HAP-1 (cell line): ENCODE data around the gene PRDX3.
"Not testable (repeated sequence)": the region's sequence is repeated elsewhere in the genome, so short reads cannot be mapped to it uniquely, and the experiment has no call there.

Experiments
- DNase-seq, 2 experiments: peaks; one replicate each; pipeline ENCODE4 v3.0.0-alpha.2; 2016 to 2020; ENCODE audit warnings: low spot score in 2 of 2
- H3K27me3 ChIP-seq: fragments of 250-450 bp; sonication (Bioruptor Pico); 2 replicates; pipeline ENCODE4 v1.5.1; 2020; ENCODE audit warnings: low read depth, mild to moderate bottlenecking, moderate library complexity
- H3K36me3 ChIP-seq: fragments of 250-450 bp; sonication (Bioruptor Pico); replicated peaks from 2 replicates; pipeline ENCODE4 v1.5.1; 2020; ENCODE audit warnings: mild to moderate bottlenecking
- H3K4me1 ChIP-seq: fragments of 250-450 bp; sonication (Bioruptor Pico); 2 replicates; pipeline ENCODE4 v1.5.1; 2020; ENCODE audit warnings: mild to moderate bottlenecking
- H3K4me3 ChIP-seq: fragments of 250-450 bp; sonication (Bioruptor Pico); 2 replicates; pipeline ENCODE4 v1.5.1; 2020; ENCODE audit warnings: mild to moderate bottlenecking, moderate library complexity
- H3K9me3 ChIP-seq: fragments of 250-450 bp; sonication (Bioruptor Pico); 2 replicates; pipeline ENCODE4 v1.5.1; 2020; ENCODE audit warnings: mild to moderate bottlenecking, moderate library complexity
- in situ Hi-C: fragments of 300-500 bp; cut with MboI; formaldehyde crosslinking; loops from 3 replicates; pipeline ENCODE4 v1.14.3; 2020; ENCODE audit warnings: low sequenced_read_pairs, inconsistent platforms, mixed read lengths

The PRDX3 gene

DNA sequence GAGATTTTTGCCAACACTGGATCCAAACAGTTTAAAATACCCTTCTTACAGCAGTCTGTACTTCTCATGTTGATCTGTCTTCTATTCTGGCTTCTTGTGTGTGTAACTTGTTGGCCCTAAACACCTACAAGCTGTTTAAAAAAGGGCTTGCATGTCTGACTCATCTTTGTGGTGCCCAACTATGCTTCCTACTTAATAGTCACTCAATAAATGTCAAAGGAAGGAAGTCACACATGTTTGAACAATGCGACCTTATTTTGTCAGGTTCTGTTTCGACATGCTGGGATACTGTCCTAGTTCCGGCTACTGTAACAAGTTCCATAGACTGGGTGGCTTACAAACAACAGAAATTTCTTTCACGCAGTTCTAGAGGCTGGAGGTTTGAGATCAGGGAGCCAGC lies 19.3 kb upstream of the PRDX3 start:
- H3K4me1 ChIP-seq, result peaks cover 9% of the 10 kb centered on the region
- H3K27me3 ChIP-seq, result no peaks in the 10 kb centered on the region
- no peak overlapping the region for H3K4me3 ChIP-seq
- H3K9me3 ChIP-seq, result no peaks in the 10 kb centered on the region
- no peak for DNase-seq
- H3K36me3 ChIP-seq, result no peaks in the 10 kb centered on the region
- in situ Hi-C loops, result loop anchor here (10.0 kb wide), 1 partner anchor 247 kb away; no protein-coding TSS in a partner anchor

DNA sequence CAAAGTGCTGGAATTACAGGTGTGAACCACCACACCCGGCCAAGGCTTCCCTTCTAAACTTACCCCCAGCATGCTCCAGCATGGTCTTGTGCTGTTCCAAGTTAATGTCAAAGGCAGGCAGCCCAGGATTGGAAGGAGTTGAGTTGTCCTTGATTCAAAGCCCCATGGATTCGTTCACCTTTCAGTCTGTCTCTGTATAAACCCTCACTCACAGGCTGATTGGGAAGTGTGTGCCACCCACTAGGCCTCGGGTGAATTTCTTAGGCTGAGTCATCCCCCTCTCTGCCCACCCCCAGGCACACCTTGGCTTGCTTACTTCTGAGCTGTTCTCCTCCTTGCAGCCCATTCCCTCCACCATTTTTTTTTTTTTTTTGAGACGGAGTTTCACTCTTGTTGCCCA lies 13.3 kb upstream of the PRDX3 start:
- in situ Hi-C loops, result loop anchor here (10.0 kb wide), 1 partner anchor 253 kb away; no protein-coding TSS in a partner anchor
- Histone ChIP-seq H3K36me3 (no peaks in the 10 kb centered on the region), H3K27me3 (no peaks in the 10 kb centered on the region), H3K4me3 (no peak overlapping the region), H3K9me3 (no peaks in the 10 kb centered on the region), H3K4me1 (no peaks in the 10 kb centered on the region)
- DNase-seq, result no peak

- Histone ChIP-seq H3K4me3 (no peak overlapping the region), H3K36me3 (no peaks in the 10 kb centered on the region), H3K4me1 (no peaks in the 10 kb centered on the region), H3K9me3 (no peaks in the 10 kb centered on the region), H3K27me3 (no peaks in the 10 kb centered on the region)
- no peak for DNase-seq
- in situ Hi-C loops, result loop anchor here (10.0 kb wide), 1 partner anchor 254 kb away; no protein-coding TSS in a partner anchor
Measured at GRCh38 chr10:119190954-119191785, 12.6 kb upstream of the PRDX3 start.

DNA sequence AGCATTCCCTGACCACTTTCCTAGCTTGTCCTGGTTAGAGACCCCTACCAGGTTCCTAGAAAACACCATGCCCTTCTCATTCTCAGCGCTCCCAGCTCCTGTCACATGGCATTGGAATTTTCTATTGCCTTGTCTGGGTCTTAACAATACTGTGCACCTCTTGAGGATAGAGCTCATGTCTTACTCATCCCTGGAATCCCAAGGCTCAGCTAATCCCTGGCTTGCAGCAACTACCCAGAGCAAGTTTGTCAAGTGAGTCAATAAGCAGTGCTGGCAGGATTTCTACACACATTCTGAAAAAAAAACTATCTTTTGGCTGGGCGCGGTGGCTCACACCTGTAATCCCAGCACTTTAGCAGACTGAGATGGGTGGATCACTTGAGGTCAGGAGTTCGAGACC lies 11.7 kb upstream of the PRDX3 start:
- Histone ChIP-seq H3K27me3 (no peaks in the 10 kb centered on the region), H3K4me1 (no peaks in the 10 kb centered on the region), H3K36me3 (no peaks in the 10 kb centered on the region), H3K4me3 (no peak overlapping the region), H3K9me3 (no peaks in the 10 kb centered on the region)
- in situ Hi-C loops, result loop anchor here (10.0 kb wide), 1 partner anchor 254 kb away; no protein-coding TSS in a partner anchor
- no peak for DNase-seq

GRCh38 chr10:119189811-119190282 lies 11.2 kb upstream of the PRDX3 start:
- H3K4me1 ChIP-seq, result no peaks in the 10 kb centered on the region
- no peaks in the 10 kb centered on the region for H3K9me3 ChIP-seq
- H3K36me3 ChIP-seq, result no peaks in the 10 kb centered on the region
- H3K27me3 ChIP-seq, result no peaks in the 10 kb centered on the region
- H3K4me3 ChIP-seq, result no peak overlapping the region
- in situ Hi-C loops, result loop anchor here (10.0 kb wide), 1 partner anchor 255 kb away; no protein-coding TSS in a partner anchor
- DNase-seq, result no peak

DNA sequence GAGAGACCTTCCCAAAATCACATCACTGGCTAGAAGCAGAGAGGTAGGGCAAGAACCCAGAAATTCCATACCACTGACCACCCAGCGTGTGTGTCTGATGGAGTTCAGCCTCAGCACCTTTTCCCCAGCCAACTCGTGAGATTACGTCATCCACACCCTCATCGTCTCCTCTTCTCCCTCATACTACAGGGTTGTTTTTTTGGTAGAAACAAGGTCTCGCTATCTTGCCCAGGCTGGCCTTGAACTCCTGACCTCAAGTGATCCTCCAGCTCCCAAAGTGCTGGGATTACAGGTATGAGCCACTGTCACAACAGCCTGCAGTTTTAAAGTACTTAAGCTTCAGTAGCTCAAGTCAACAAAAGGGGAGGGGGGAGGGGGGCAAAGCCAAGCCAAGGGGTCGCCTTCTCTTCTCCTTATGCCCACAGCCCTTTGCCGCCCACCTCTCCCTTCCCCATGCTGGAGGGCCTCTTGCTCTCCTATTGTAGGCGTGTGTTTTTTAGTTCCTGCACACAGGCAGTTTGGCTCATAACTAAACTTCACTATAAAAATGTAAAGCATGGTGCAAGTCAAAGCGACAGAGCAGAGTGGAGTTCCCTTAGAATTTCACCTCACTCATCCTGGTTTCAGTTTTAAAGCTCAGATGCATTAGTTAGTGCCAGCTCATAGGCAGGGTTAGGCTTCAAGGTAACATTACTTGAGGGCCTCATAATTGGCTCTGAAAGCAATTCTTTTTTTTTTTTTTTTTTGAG lies 5.2 kb upstream of the PRDX3 start:
- H3K27me3 ChIP-seq, result no peaks in the 10 kb centered on the region
- no peaks in the 10 kb centered on the region for H3K9me3 ChIP-seq
- H3K4me3 ChIP-seq, result no peak overlapping the region
- no peak for DNase-seq
- peaks cover 4% of the 10 kb centered on the region for H3K4me1 ChIP-seq
- no peaks in the 10 kb centered on the region for H3K36me3 ChIP-seq
- in situ Hi-C loops, result no loop called here

DNA sequence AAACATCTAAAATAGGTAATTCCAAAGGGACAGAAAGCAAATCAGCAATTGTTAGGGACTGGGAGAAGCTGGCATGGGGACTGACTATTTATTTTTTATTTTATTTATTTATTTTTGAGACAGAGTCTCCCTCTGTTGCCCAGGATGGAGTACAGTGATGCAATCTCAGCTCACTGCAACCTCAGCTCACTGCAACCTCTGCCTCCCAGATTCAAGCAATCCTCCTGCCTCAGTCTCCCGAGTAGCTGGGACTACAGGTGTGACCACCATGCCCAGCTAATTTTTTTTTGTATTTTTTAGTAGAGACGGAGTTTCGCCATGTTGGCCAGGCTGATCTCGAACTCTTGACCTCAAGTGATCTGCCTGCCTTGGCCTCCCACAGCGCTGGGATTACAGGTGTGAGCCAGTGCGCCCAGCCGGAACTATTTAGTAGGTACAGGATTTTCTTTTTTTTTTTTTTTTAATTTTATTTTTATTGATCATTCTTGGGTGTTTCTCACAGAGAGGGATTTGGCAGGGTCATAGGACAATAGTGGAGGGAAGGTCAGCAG lies 2.3 kb upstream of the PRDX3 start:
- DNase-seq, H3K27me3 ChIP-seq, H3K4me1 ChIP-seq, H3K9me3 ChIP-seq, H3K4me3 ChIP-seq, in situ Hi-C loops: not testable (repeated sequence)
- H3K36me3 ChIP-seq, result peaks cover 13% of the 10 kb centered on the region

- peaks cover 9% of the 10 kb centered on the region for H3K4me1 ChIP-seq
- peak overlapping the region; percentile 95 for H3K4me3 ChIP-seq
- DNase-seq, result no peak
- in situ Hi-C loops, result no loop called here
- no peaks in the 10 kb centered on the region for H3K9me3 ChIP-seq
- H3K27me3 ChIP-seq, result no peaks in the 10 kb centered on the region
- peaks cover 39% of the 10 kb centered on the region for H3K36me3 ChIP-seq
Measured at GRCh38 chr10:119177708-119178371, 772 bp downstream of the PRDX3 start.

DNA sequence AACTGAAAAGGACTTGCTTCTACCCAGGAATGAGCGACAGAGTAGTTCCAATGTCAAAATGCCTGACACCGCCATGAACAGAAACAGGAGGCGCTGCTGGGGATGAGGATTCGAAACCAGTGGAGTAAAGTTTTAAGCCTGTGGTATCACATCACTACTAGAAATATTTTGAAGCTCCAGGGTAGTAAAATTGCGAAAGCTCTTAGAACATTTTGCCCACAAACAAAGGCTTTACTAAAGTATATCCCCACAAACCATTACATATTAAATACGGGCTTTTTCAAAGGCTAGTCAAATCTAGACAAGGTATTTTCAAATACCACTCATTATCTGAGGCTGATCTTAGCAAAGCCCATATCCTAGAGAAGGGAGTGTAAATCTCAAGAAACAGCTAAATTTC lies 2.4 kb downstream of the PRDX3 start:
- H3K36me3 ChIP-seq, result peaks cover 56% of the 10 kb centered on the region
- H3K4me1 ChIP-seq, result peaks cover 9% of the 10 kb centered on the region
- no peaks in the 10 kb centered on the region for H3K9me3 ChIP-seq
- H3K4me3 ChIP-seq, result no peak overlapping the region
- no peak for DNase-seq
- H3K27me3 ChIP-seq, result no peaks in the 10 kb centered on the region
- in situ Hi-C loops, result no loop called here

GRCh38 chr10:119174109-119174508 lies 4.5 kb downstream of the PRDX3 start:
- H3K9me3 ChIP-seq, result no peaks in the 10 kb centered on the region
- peaks cover 72% of the 10 kb centered on the region for H3K36me3 ChIP-seq
- no peak overlapping the region for H3K4me3 ChIP-seq
- peaks cover 8% of the 10 kb centered on the region for H3K4me1 ChIP-seq
- DNase-seq, result no peak
- no peaks in the 10 kb centered on the region for H3K27me3 ChIP-seq
- in situ Hi-C loops, result no loop called here

DNA sequence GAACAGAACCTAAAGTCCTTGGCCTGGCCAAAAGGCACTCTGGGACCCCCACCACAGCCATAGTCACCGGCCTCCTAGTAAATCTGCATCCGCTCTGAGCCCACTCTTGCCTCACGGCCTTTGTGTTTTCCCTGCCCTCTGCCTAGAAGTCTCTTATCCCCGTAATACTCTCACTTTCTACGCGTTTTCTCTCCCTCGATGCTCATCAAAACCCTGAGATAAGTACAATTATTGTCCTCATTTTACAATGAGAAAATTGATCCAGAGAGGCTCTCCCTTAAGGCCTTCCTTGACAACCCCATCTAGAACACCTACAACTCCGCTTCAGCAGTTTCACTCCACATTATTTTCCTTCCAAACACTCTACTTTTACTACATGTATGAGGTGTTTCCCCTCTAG lies 11.6 kb downstream of the PRDX3 start:
- no peak for DNase-seq
- Histone ChIP-seq H3K9me3 (no peaks in the 10 kb centered on the region), H3K36me3 (peaks cover 47% of the 10 kb centered on the region), H3K27me3 (no peaks in the 10 kb centered on the region), H3K4me1 (peaks cover 9% of the 10 kb centered on the region; the same call in 1 of the 2 replicates), H3K4me3 (no peak overlapping the region)
- in situ Hi-C loops, result no loop called here

DNA sequence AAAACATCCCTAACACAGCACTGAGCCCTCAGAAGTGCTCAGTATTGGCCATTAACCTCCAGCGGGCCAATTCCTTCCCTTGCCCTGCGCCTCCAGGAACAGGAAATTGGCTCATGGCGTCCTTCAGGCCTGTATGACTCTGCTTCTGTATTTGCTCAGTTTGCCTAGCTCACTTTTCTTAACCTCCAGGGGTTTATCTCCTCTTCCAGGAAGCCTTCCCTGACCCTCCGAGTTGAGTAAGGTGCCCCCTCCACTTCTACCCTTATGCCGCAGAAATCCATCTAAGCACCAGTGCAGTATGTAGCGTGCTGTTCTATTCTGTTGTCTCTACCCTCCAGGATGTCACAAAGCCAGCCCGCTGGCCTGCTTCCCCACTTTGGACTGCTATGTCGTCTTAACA lies 12.0 kb downstream of the PRDX3 start:
- no peak overlapping the region for H3K4me3 ChIP-seq
- H3K36me3 ChIP-seq, result peaks cover 46% of the 10 kb centered on the region
- peaks cover 9% of the 10 kb centered on the region; the same call in 1 of the 2 replicates for H3K4me1 ChIP-seq
- no peaks in the 10 kb centered on the region for H3K9me3 ChIP-seq
- no peak for DNase-seq
- in situ Hi-C loops, result no loop called here
- H3K27me3 ChIP-seq, result no peaks in the 10 kb centered on the region

GRCh38 chr10:119166118-119166500 lies 12.5 kb downstream of the PRDX3 start:
- DNase-seq, result no peak
- H3K4me1 ChIP-seq, result peaks cover 9% of the 10 kb centered on the region; the same call in 1 of the 2 replicates
- in situ Hi-C loops, result no loop called here
- no peaks in the 10 kb centered on the region for H3K27me3 ChIP-seq
- no peaks in the 10 kb centered on the region for H3K9me3 ChIP-seq
- peak overlapping the region; percentile 69 for H3K4me3 ChIP-seq
- H3K36me3 ChIP-seq, result peaks cover 45% of the 10 kb centered on the region
